ENCODE measurements around the gene ZNF211. TPM values are rescaled to one million over a fixed set of nuclear protein-coding genes. Genes with fewer than 3 reads are reported as not detected.

Gene ZNF211
- total and polyA plus RNA-seq, 11 donors, result 5.6 to 14.4 (median 9.0) TPM

Other genes with a start within 250 kb of the ZNF211 start
- gene ZNF548, start 243.3 kb upstream of the ZNF211 start, total RNA-seq, result 10 to 100 TPM; 11.6 to 20.3 (median 15.3) TPM
- 10 to 100 TPM in 1 of 2 donors, 1 to 10 TPM in 1; 5.1 to 12.0 TPM for gene ZNF548, start 243.3 kb upstream of the ZNF211 start, polyA plus RNA-seq
- 10 to 100 TPM in 2 of 9 donors, 1 to 10 TPM in 7; 3.9 to 13.5 (median 9.0) TPM for gene ZNF17, start 222.0 kb upstream of the ZNF211 start, total RNA-seq
- gene ZNF17, start 222.0 kb upstream of the ZNF211 start, polyA plus RNA-seq, result 1 to 10 TPM; 3.2 to 8.5 TPM
- gene ZNF749, start 197.8 kb upstream of the ZNF211 start, total RNA-seq, result 1 to 10 TPM; 2.0 to 8.2 (median 3.7) TPM
- gene ZNF749, start 197.8 kb upstream of the ZNF211 start, polyA plus RNA-seq, result 10 to 100 TPM in 1 of 2 donors, 1 to 10 TPM in 1; 1.2 to 17.4 TPM
- gene VN1R1, start 176.0 kb upstream of the ZNF211 start, total RNA-seq, result 1 to 10 TPM; 2.1 to 6.2 (median 3.0) TPM
- gene VN1R1, start 176.0 kb upstream of the ZNF211 start, polyA plus RNA-seq, result 1 to 10 TPM; 1.6 to 2.2 TPM
- gene ZNF772, start 155.6 kb upstream of the ZNF211 start, total RNA-seq, result 10 to 100 TPM; 15.7 to 30.1 (median 24.1) TPM
- 1 to 10 TPM; 4.2 to 9.1 TPM for gene ZNF772, start 155.6 kb upstream of the ZNF211 start, polyA plus RNA-seq
- gene ZNF419, start 145.4 kb upstream of the ZNF211 start, total RNA-seq, result 10 to 100 TPM in 3 of 9 donors, 1 to 10 TPM in 6; 5.6 to 11.5 (median 7.9) TPM
- gene ZNF419, start 145.4 kb upstream of the ZNF211 start, polyA plus RNA-seq, result 1 to 10 TPM; 6.2 to 7.3 TPM
- 1 to 10 TPM; 4.1 to 7.3 (median 4.9) TPM for gene ZNF773, start 133.2 kb upstream of the ZNF211 start, total RNA-seq
- gene ZNF773, start 133.2 kb upstream of the ZNF211 start, polyA plus RNA-seq, result 1 to 10 TPM; 4.4 to 5.5 TPM
- 1 to 10 TPM; 2.5 to 5.2 (median 3.7) TPM for gene ZNF549, start 105.8 kb upstream of the ZNF211 start, total RNA-seq
- gene ZNF549, start 105.8 kb upstream of the ZNF211 start, polyA plus RNA-seq, result 1 to 10 TPM; 2.6 to 3.3 TPM
- 10 to 100 TPM in 1 of 9 donors, 1 to 10 TPM in 8; 3.6 to 10.1 (median 7.0) TPM for gene ZNF550, start 73.3 kb upstream of the ZNF211 start, total RNA-seq
- 1 to 10 TPM; 4.2 to 4.8 TPM for gene ZNF550, start 73.3 kb upstream of the ZNF211 start, polyA plus RNA-seq
- gene ZNF416, start 54.3 kb upstream of the ZNF211 start, total RNA-seq, result 1 to 10 TPM; 3.3 to 7.3 (median 5.1) TPM
- 1 to 10 TPM; 1.8 to 3.8 TPM for gene ZNF416, start 54.3 kb upstream of the ZNF211 start, polyA plus RNA-seq
- 1 to 10 TPM; 2.7 to 5.6 (median 4.4) TPM for gene ZIK1, start 49.0 kb upstream of the ZNF211 start, total RNA-seq
- gene ZIK1, start 49.0 kb upstream of the ZNF211 start, polyA plus RNA-seq, result 1 to 10 TPM; 1.1 to 8.0 TPM
- 1 to 10 TPM; 2.7 to 7.5 (median 3.9) TPM for gene ZNF530, start 33.3 kb upstream of the ZNF211 start, total RNA-seq
- gene ZNF530, start 33.3 kb upstream of the ZNF211 start, polyA plus RNA-seq, result 1 to 10 TPM; 4.9 to 8.7 TPM
- gene ZNF134, start 18.9 kb upstream of the ZNF211 start, total RNA-seq, result 10 to 100 TPM; 12.6 to 15.8 (median 13.8) TPM
- 10 to 100 TPM in 1 of 2 donors, 1 to 10 TPM in 1; 5.3 to 14.7 TPM for gene ZNF134, start 18.9 kb upstream of the ZNF211 start, polyA plus RNA-seq
- gene ZSCAN4, start 35.8 kb downstream of the ZNF211 start, total RNA-seq, result under 1 TPM in 1 of 9 donors, not detected in 8; 0.14 TPM
- under 1 TPM; 0.03 to 0.11 TPM for gene ZSCAN4, start 35.8 kb downstream of the ZNF211 start, polyA plus RNA-seq
- 10 to 100 TPM in 1 of 9 donors, 1 to 10 TPM in 8; 3.0 to 11.3 (median 4.3) TPM for gene ZNF551, start 48.8 kb downstream of the ZNF211 start, total RNA-seq
- 1 to 10 TPM; 2.4 to 3.9 TPM for gene ZNF551, start 48.8 kb downstream of the ZNF211 start, polyA plus RNA-seq
- gene ZNF154, start 76.0 kb downstream of the ZNF211 start, total RNA-seq, result 1 to 10 TPM; 1.4 to 5.3 (median 4.0) TPM
- gene ZNF154, start 76.0 kb downstream of the ZNF211 start, polyA plus RNA-seq, result 1 to 10 TPM; 1.4 to 4.3 TPM
- 10 to 100 TPM in 2 of 9 donors, 1 to 10 TPM in 7; 5.1 to 10.7 (median 7.6) TPM for gene ZNF671, start 94.5 kb downstream of the ZNF211 start, total RNA-seq
- 1 to 10 TPM; 4.6 to 4.9 TPM for gene ZNF671, start 94.5 kb downstream of the ZNF211 start, polyA plus RNA-seq
- gene ZNF776, start 113.6 kb downstream of the ZNF211 start, total RNA-seq, result 10 to 100 TPM in 7 of 9 donors, 1 to 10 TPM in 2; 8.1 to 17.3 (median 12.9) TPM
- gene ZNF776, start 113.6 kb downstream of the ZNF211 start, polyA plus RNA-seq, result 1 to 10 TPM; 4.8 to 9.6 TPM
- gene ZNF586, start 136.5 kb downstream of the ZNF211 start, total RNA-seq, result 10 to 100 TPM in 7 of 9 donors, 1 to 10 TPM in 2; 6.7 to 13.3 (median 11.9) TPM
- 1 to 10 TPM; 8.5 to 9.2 TPM for gene ZNF586, start 136.5 kb downstream of the ZNF211 start, polyA plus RNA-seq
- 1 to 10 TPM; 2.6 to 5.2 (median 3.9) TPM for gene ZNF552, start 181.7 kb downstream of the ZNF211 start, total RNA-seq
- gene ZNF552, start 181.7 kb downstream of the ZNF211 start, polyA plus RNA-seq, result 1 to 10 TPM; 1.7 to 3.4 TPM
- gene ZNF587B, start 197.1 kb downstream of the ZNF211 start, total RNA-seq, result 1 to 10 TPM; 4.6 to 9.2 (median 6.5) TPM
- gene ZNF587B, start 197.1 kb downstream of the ZNF211 start, polyA plus RNA-seq, result 1 to 10 TPM; 2.9 to 5.9 TPM
- gene ZNF587, start 216.7 kb downstream of the ZNF211 start, total RNA-seq, result 10 to 100 TPM in 7 of 9 donors, 1 to 10 TPM in 2; 9.4 to 25.4 (median 15.0) TPM
- 10 to 100 TPM in 1 of 2 donors, 1 to 10 TPM in 1; 8.9 to 23.3 TPM for gene ZNF587, start 216.7 kb downstream of the ZNF211 start, polyA plus RNA-seq

All from heart left ventricle (tissue), 11 donors.